ENCODE measurements around the gene PGC. TPM values are rescaled to one million over a fixed set of nuclear protein-coding genes. Genes with fewer than 3 reads are reported as not detected.

Gene PGC
- total and polyA plus RNA-seq, 9 donors, result 0.53 to 0.94 (median 0.81) TPM; not detected in 6

- no peak for DNase-seq
- Histone ChIP-seq H3K27me3 (no peaks in the 10 kb centered on the region), H3K4me1 (ENCODE audit: insufficient read depth) (peaks cover 1% of the 10 kb centered on the region), H3K9me3 (no peaks in the 10 kb centered on the region), H3K4me3 (no peak overlapping the region), H3K36me3 (no peaks in the 10 kb centered on the region), H3K27ac (no peak overlapping the region)
- intact Hi-C loops (cut with DNase I), result no loop called here
- 85 to 87% (median 85%) methylated on average over 11 of the region's 11 CpGs for WGBS, 3 donors
- TF ChIP-seq EP300 (IDR thresholded peaks at IDR 0.05) (no peak), POLR2A (IDR thresholded peaks at IDR 0.05) (no peak), CTCF (IDR thresholded peaks at IDR 0.05) (no peak)
Measured at GRCh38 chr6:41716516-41717391, 30.4 kb downstream of the PGC start.

DNA sequence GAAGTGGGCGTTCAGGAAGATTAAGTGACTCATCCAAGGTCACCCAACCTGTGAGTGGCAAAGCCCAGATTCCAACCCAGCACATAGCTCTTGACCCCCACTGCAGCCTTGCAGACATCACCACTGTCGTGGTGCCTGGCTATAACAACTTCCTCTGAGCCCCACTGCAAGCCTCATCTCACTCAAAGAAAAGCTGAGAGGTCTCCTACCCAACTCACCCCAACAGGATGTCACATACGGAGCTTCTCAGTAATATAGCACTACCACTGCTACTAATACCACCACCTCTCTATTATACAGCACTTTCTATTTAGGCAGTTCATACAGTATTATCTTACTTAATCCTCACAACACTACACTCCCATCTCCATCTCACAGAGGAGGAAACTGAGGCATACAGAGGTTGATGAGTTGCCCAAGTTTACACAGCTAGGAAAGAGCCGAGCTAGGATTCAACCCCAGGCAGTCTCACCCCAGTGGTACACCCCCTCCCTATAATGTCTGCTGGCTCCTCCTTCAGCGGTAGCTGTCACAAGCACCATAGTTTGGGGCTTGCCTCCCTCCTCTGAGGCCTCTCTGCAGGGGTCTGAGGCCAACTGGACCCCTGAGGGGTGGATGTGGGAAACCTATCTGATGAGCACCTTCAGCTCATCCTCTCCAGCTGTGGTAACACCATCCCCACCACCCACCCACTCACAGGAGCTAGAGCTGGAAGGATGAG lies 31.2 kb downstream of the PGC start:
- H3K4me3 ChIP-seq, result no peak overlapping the region
- TF ChIP-seq CTCF (IDR thresholded peaks at IDR 0.05) (no peak), POLR2A (IDR thresholded peaks at IDR 0.05) (no peak), EP300 (IDR thresholded peaks at IDR 0.05) (no peak)
- no peaks in the 10 kb centered on the region for H3K27me3 ChIP-seq
- H3K36me3 ChIP-seq, result no peaks in the 10 kb centered on the region
- DNase-seq, result no peak
- H3K4me1 ChIP-seq (ENCODE audit: insufficient read depth), result peaks cover 1% of the 10 kb centered on the region
- no peaks in the 10 kb centered on the region for H3K9me3 ChIP-seq
- 79 to 90% (median 87%) methylated on average over 5 of the region's 5 CpGs for WGBS, 3 donors
- no peak overlapping the region for H3K27ac ChIP-seq
- intact Hi-C loops (cut with DNase I), result no loop called here

DNA sequence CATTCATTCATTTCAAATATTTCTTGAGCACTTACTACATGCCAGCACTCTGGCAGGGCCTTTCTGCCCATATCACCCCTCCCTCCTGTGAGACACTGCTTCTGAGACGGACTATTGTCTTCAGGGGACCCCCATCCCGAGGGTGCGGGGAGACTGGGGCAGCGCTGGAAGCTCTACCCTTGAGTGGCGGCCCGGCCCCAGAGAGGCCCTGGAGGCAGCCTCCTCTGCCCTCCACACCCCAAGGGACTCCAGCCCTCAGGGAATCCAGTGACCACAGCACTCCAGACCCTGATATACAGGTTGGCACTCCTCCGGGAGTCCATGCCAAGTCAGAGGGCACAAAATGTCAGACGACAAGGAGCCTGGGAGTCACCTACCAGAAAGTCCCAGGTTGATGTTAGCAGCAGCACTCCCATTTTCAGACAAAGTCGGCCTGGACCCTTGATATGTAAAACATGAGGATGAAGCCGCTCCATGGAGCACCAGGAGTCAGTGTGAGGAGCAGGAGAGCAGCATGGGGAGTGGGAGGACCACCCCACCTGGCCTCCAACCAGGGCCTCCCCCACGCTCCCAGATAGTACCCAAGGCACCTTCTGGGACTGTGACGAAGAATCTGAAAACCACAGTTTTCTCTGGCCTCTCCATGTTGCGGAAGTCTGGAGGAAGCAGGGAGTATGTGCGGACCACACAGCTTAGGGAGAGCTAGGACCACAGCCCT lies 32.5 kb downstream of the PGC start:
- no peaks in the 10 kb centered on the region for H3K9me3 ChIP-seq
- DNase-seq, result no peak
- H3K4me1 ChIP-seq (ENCODE audit: insufficient read depth), result peaks cover 1% of the 10 kb centered on the region
- H3K4me3 ChIP-seq, result no peak overlapping the region
- no peaks in the 10 kb centered on the region for H3K36me3 ChIP-seq
- no peak for TF ChIP-seq CTCF (IDR thresholded peaks at IDR 0.05)
- TF ChIP-seq POLR2A (IDR thresholded peaks at IDR 0.05), result no peak
- no peak for TF ChIP-seq EP300 (IDR thresholded peaks at IDR 0.05)
- no peaks in the 10 kb centered on the region for H3K27me3 ChIP-seq
- 87 to 92% (median 87%) methylated on average over 14 of the region's 14 CpGs for WGBS, 3 donors
- no peak overlapping the region for H3K27ac ChIP-seq
- intact Hi-C loops (cut with DNase I), result no loop called here

DNA sequence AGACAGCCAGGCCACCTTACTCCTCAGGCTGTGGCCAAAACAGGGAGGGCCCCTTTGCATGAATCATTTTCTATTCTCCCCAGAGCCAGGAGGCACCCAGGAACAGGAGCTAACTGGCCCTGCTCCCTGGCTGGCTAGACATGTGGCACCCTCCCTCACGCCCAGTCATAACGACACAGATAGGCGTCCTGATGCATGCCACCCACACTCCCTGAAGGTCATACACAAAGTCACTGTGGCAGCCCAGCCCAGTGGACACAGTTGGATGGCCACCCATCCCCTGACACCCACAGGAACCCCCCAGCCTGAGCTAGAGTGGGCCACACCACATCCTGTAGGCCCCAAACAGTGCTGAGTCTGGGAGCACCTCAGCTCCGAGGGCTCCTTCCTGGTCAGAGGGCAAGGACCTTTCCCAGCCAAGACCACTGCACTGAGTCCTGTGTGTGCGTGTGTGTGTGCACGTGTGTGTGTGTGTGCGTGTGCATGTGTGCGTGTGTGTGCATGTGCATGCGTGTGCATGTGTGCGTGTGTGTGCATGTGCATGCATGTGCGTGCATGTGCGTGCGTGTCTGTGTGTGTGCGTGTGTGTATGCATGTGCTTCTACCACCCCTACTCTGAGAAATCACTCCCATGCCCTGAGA lies 33.4 kb downstream of the PGC start:
- H3K27ac ChIP-seq, result no peak overlapping the region
- intact Hi-C loops (cut with DNase I), result no loop called here
- H3K9me3 ChIP-seq, result no peaks in the 10 kb centered on the region
- DNase-seq, result no peak
- no peak overlapping the region for H3K4me3 ChIP-seq
- peaks cover 1% of the 10 kb centered on the region for H3K4me1 ChIP-seq (ENCODE audit: insufficient read depth)
- no peaks in the 10 kb centered on the region for H3K27me3 ChIP-seq
- TF ChIP-seq EP300 (IDR thresholded peaks at IDR 0.05) (no peak), CTCF (IDR thresholded peaks at IDR 0.05) (no peak), POLR2A (IDR thresholded peaks at IDR 0.05) (no peak)
- 85 to 91% (median 86%) methylated on average over 14 of the region's 14 CpGs for WGBS, 3 donors
- H3K36me3 ChIP-seq, result no peaks in the 10 kb centered on the region

All from ovary (tissue), 9 donors.